H54 (cell line): ENCODE data around the gene SFTA2.
"Not testable (repeated sequence)": the region's sequence is repeated elsewhere in the genome, so short reads cannot be mapped to it uniquely, and the experiment has no call there.

Source experiments
- DNase-seq: peaks from one replicate; pipeline ENCODE4 v3.0.0; 2011; ENCODE audit warnings: low spot score, mixed read lengths; ENCODE audit not compliant: insufficient read length
- FAIRE-seq: peaks from 3 replicates; lab custom pipeline; 2011; peaks lifted over from hg19 to GRCh38; lab: Jason Lieb, UNC
- POLR2A ChIP-seq: IDR thresholded peaks from 2 replicates; pipeline ENCODE4 v1.6.1; 2011; ENCODE audit warnings: low read depth, mild to moderate bottlenecking, low read length

The SFTA2 gene

GRCh38 chr6:30913721-30914075 lies 18.3 kb downstream of the SFTA2 start:
- DNase-seq (no peak), FAIRE-seq (no peak)
- no peak for TF ChIP-seq POLR2A

GRCh38 chr6:30912746-30913520 lies 19.0 kb downstream of the SFTA2 start:
- TF ChIP-seq POLR2A, result no peak
- FAIRE-seq, result no peak
- DNase-seq, result no peak

- not testable (repeated sequence) for DNase-seq, FAIRE-seq
Observed at GRCh38 chr6:30910473-30910872, 21.5 kb downstream of the SFTA2 start.

- TF ChIP-seq POLR2A, result no peak
- DNase-seq, result no peak
- no peak for FAIRE-seq
Observed at GRCh38 chr6:30908700-30909099, 23.3 kb downstream of the SFTA2 start.

- TF ChIP-seq POLR2A, result peak; percentile 51
- FAIRE-seq, result peak; percentile 88
- DNase-seq, result peak; percentile 97
Observed at GRCh38 chr6:30907758-30908591, 24.0 kb downstream of the SFTA2 start, which contains the start of gene GTF2H4. GTF2H4 (plus strand) TSS chr6:30908207.

- FAIRE-seq, result not testable (repeated sequence)
Observed at GRCh38 chr6:30907290-30907757, 24.6 kb downstream of the SFTA2 start.

GRCh38 chr6:30903236-30903635 lies 28.7 kb downstream of the SFTA2 start:
- no peak for TF ChIP-seq POLR2A

More at GRCh38 chr6:30907290-30907757, 24.6 kb downstream of the SFTA2 start:
- not testable (repeated sequence) for DNase-seq

GRCh38 chr6:30902709-30903108 lies 29.3 kb downstream of the SFTA2 start:
- FAIRE-seq (no peak), DNase-seq (no peak)
- TF ChIP-seq POLR2A, result no peak

More at GRCh38 chr6:30903236-30903635, 28.7 kb downstream of the SFTA2 start:
- DNase-seq (no peak), FAIRE-seq (no peak)

- FAIRE-seq, DNase-seq: not testable (repeated sequence)
Observed at GRCh38 chr6:30902196-30902595, 29.8 kb downstream of the SFTA2 start.

- no peak for TF ChIP-seq POLR2A
- DNase-seq (no peak), FAIRE-seq (no peak)
Observed at GRCh38 chr6:30901436-30901835, 30.5 kb downstream of the SFTA2 start.

- DNase-seq, result no peak
- no peak for FAIRE-seq
- no peak for TF ChIP-seq POLR2A
Observed at GRCh38 chr6:30900863-30901417, 31.0 kb downstream of the SFTA2 start.

GRCh38 chr6:30898750-30899360 lies 33.1 kb downstream of the SFTA2 start:
- DNase-seq, result no peak
- TF ChIP-seq POLR2A, result no peak
- FAIRE-seq, result no peak

- FAIRE-seq (no peak), DNase-seq (no peak)
- no peak for TF ChIP-seq POLR2A
Observed at GRCh38 chr6:30897882-30898281, 34.1 kb downstream of the SFTA2 start.

- DNase-seq (no peak), FAIRE-seq (no peak)
- TF ChIP-seq POLR2A, result no peak
Observed at GRCh38 chr6:30896541-30896940, 35.4 kb downstream of the SFTA2 start.
